Endothelial cell of umbilical vein (primary cell): ENCODE measurements around the gene CCL27. TPM values are rescaled to one million over a fixed set of nuclear protein-coding genes. Genes with fewer than 3 reads are reported as not detected.

Experiments used
- BruUV-seq: library from RNA; stranded (reverse); fragments of 400-500 nt; replicated peaks from 2 replicates; lab custom pipeline; 2021; lab: Mats Ljungman, UMichigan
- CTCF ChIA-PET: fragments of 300-600, 350-600 bp; sonication (Branson Sonifier 250); formaldehyde crosslinking; loops from one replicate; lab custom pipeline; 2021; ENCODE audit warnings: antibody characterized with exemption, inconsistent platforms; lab: Charles Lee
- POLR2A ChIA-PET: fragments of 300-600, 350-600 bp; sonication (Branson Sonifier 250); formaldehyde crosslinking; loops from one replicate; lab custom pipeline; 2021; ENCODE audit warnings: antibody characterized with exemption, inconsistent platforms; lab: Charles Lee
- DNase-seq: peaks from one replicate; pipeline ENCODE4 v3.0.0-alpha.2; 2011; ENCODE audit warnings: low read depth, low spot score
- FAIRE-seq: peaks from 2 replicates; lab custom pipeline; 2011; peaks lifted over from hg19 to GRCh38; lab: Jason Lieb, UNC
- H2AFZ ChIP-seq: 2 replicates; pipeline ENCODE4 v1.6.0; 2012; ENCODE audit warnings: low read depth, low read length, control low read depth, inconsistent platforms
- H3K27ac ChIP-seq: 2 replicates; pipeline ENCODE4 v1.5.1; 2011; ENCODE audit warnings: low read depth, mild to moderate bottlenecking, control low read depth, low read length, moderate library complexity; ENCODE audit not compliant: insufficient read depth
- H3K27me3 ChIP-seq, 2 experiments: 2 replicates each; pipeline versions ENCODE4 v1.6.0 to v1.6.1; 2011; ENCODE audit warnings: low read length in 2 of 2, mixed read lengths in 1 of 2; ENCODE audit not compliant: control insufficient read depth in 2 of 2, insufficient read depth in 2 of 2
- H3K36me3 ChIP-seq, 2 experiments: 2 replicates in 1 of 2; 3 replicates in 1 of 2; pipeline ENCODE4 v1.5.1; 2011; ENCODE audit warnings: low read length in 2 of 2, mild to moderate bottlenecking in 1 of 2, moderate library complexity in 1 of 2; ENCODE audit not compliant: control insufficient read depth in 2 of 2, insufficient read depth in 2 of 2; ENCODE audit errors: extremely low read depth in 1 of 2
- H3K4me1 ChIP-seq: 3 replicates; pipeline ENCODE4 v1.5.1; 2011; ENCODE audit warnings: mild to moderate bottlenecking, low read length; ENCODE audit not compliant: control insufficient read depth, insufficient read depth; ENCODE audit errors: extremely low read depth
- H3K4me2 ChIP-seq: 2 replicates; pipeline ENCODE4 v1.6.1; 2011; ENCODE audit warnings: low read length, control low read depth, mixed read lengths; ENCODE audit not compliant: insufficient read depth
- H3K4me3 ChIP-seq, 3 experiments: fragments of 200-600 bp in 1 of 3; sonication (generic), shearing (Covaris generic) in 1 of 3; replicated peaks in 1 of 3; 2 replicates each; pipeline ENCODE4 v1.5.1; 2011 to 2016; ENCODE audit warnings: control low read depth in 3 of 3, low read length in 3 of 3, mild to moderate bottlenecking in 2 of 3, inconsistent platforms in 1 of 3, low read depth in 1 of 3, moderate library complexity in 1 of 3; ENCODE audit not compliant: insufficient read depth in 1 of 3
- H3K79me2 ChIP-seq: 2 replicates; pipeline ENCODE4 v1.6.0; 2012; ENCODE audit warnings: low read length, inconsistent platforms; ENCODE audit not compliant: control insufficient read depth, insufficient read depth
- H3K9ac ChIP-seq: replicated peaks from 2 replicates; pipeline ENCODE3; 2011; ENCODE audit warnings: low read length, control low read depth; ENCODE audit not compliant: insufficient read depth; ENCODE audit errors: extremely low read depth
- H3K9me1 ChIP-seq: replicated peaks from 3 replicates; pipeline ENCODE4 v1.6.0; 2011; ENCODE audit warnings: mild to moderate bottlenecking, low read length; ENCODE audit not compliant: control insufficient read depth, insufficient read depth; ENCODE audit errors: extremely low read depth
- H3K9me3 ChIP-seq: replicated peaks from 2 replicates; pipeline ENCODE4 v1.5.1; 2012; ENCODE audit warnings: low read length, inconsistent platforms; ENCODE audit not compliant: control insufficient read depth, insufficient read depth
- H4K20me1 ChIP-seq: replicated peaks from 2 replicates; pipeline ENCODE3; 2011; ENCODE audit warnings: mild to moderate bottlenecking, low read length; ENCODE audit not compliant: control insufficient read depth, insufficient read depth; ENCODE audit errors: extremely low read depth
- CTCF ChIP-seq, 2 donors: IDR thresholded peaks; 1 replicate in 1 of 2; 2 replicates in 1 of 2; pipeline ENCODE4 v1.5.1; 2011; ENCODE audit warnings: low read length in 2 of 2, mild to moderate bottlenecking in 2 of 2, moderate library complexity in 2 of 2, control low read depth in 1 of 2, inconsistent platforms in 1 of 2, low read depth in 1 of 2; ENCODE audit not compliant: insufficient read depth in 1 of 2; ENCODE audit errors: extremely low read depth in 1 of 2
- EZH2 ChIP-seq: IDR thresholded peaks from 2 replicates; pipeline ENCODE4 v1.6.1; 2012; ENCODE audit warnings: borderline replicate concordance, low read depth, mild to moderate bottlenecking, moderate library complexity, low read length, inconsistent platforms; ENCODE audit not compliant: severe bottlenecking
- FOS ChIP-seq: IDR thresholded peaks from 2 replicates; pipeline ENCODE4 v1.6.1; 2011; ENCODE audit warnings: mild to moderate bottlenecking, low read length, moderate library complexity, borderline replicate concordance; ENCODE audit not compliant: insufficient read depth
- GATA2 ChIP-seq: IDR thresholded peaks from 2 replicates; pipeline ENCODE4 v1.7.0; 2011; ENCODE audit warnings: low read depth, mild to moderate bottlenecking, moderate library complexity, mixed read lengths, low read length; ENCODE audit not compliant: insufficient read length, insufficient read depth
- JUN ChIP-seq: IDR thresholded peaks from 2 replicates; pipeline ENCODE4 v1.6.1; 2011; ENCODE audit warnings: borderline replicate concordance, low read depth; ENCODE audit not compliant: insufficient read length, insufficient read depth
- MAX ChIP-seq: IDR thresholded peaks from 2 replicates; pipeline ENCODE4 v1.6.1; 2011; ENCODE audit not compliant: insufficient read depth, insufficient read length
- MYC ChIP-seq: IDR thresholded peaks from one replicate; pipeline ENCODE4 v1.6.1; 2011; ENCODE audit warnings: mild to moderate bottlenecking, low read depth, low read length
- POLR2A ChIP-seq: IDR thresholded peaks from 2 replicates; pipeline ENCODE4 v1.6.1; 2012; ENCODE audit warnings: low read depth, mild to moderate bottlenecking, control low read depth, low read length
- POLR2AphosphoS5 ChIP-seq: IDR thresholded peaks from 2 replicates; pipeline ENCODE4 v1.6.1; 2012; ENCODE audit warnings: low read depth, mild to moderate bottlenecking, control low read depth, low read length, moderate library complexity; ENCODE audit not compliant: insufficient read depth
- dilution Hi-C: fragments of 300-500 bp; cut with MboI; formaldehyde crosslinking; loops from one replicate; pipeline ENCODE4 v1.15.0; 2019; ENCODE audit warnings: low sequenced_read_pairs; ENCODE audit not compliant: extremely low pct_ligation_motif_present
- intact Hi-C: fragments of 100-400 bp; cut with micrococcal nuclease; formaldehyde crosslinking; loops from one replicate; pipeline ENCODE4 v1.10.0; 2022
- polyA plus RNA-seq, 4 experiments: library from polyadenylated mRNA; depleted of rRNA in 3 of 4; stranded (reverse) in 3 of 4; unstranded in 1 of 4; fragments of >200 nt; gene quantifications; 2 replicates each; pipeline versions ENCODE4 v1.2.1 to v1.2.3, GENCODE V29; 2011 to 2012; ENCODE audit warnings: missing spikeins in 1 of 4
- total RNA-seq: library from RNA; stranded (reverse); gene quantifications from 2 replicates; pipeline ENCODE4 v1.2.3, GENCODE V29; 2021

Gene CCL27
- total and polyA plus RNA-seq, 2 donors (not counting 3 experiments of a cell fraction or from before 2014, with no cell fraction given): not detected

GRCh38 chr9:34644766-34645314 is 17.6 kb downstream of the CCL27 start:
- Histone ChIP-seq H3K79me2 (peaks cover 6% of the 10 kb centered on the region), H3K4me3 (no peak overlapping the region), H3K9me1 (no peaks in the 10 kb centered on the region), H3K27me3 (no peaks in the 10 kb centered on the region), H3K4me1 (peaks cover 14% of the 10 kb centered on the region), H3K9me3 (no peaks in the 10 kb centered on the region), H3K27ac (no peak overlapping the region), H3K4me2 (no peak overlapping the region), H4K20me1 (no peaks in the 10 kb centered on the region), H3K9ac (no peak overlapping the region), H2AFZ (no peak overlapping the region), H3K36me3 (peaks cover 0 to 14% of the 10 kb centered on the region in 2 experiments)
- intact Hi-C loops (no loop called here), dilution Hi-C loops (no loop called here)
- DNase-seq (no peak), FAIRE-seq (no peak)
- CTCF ChIA-PET: interaction anchor here (1.0 to 2.9 kb wide), 4 partner anchors 10 to 58 kb away, joined by 3 to 28 read pairs (median 6); no protein-coding TSS in a partner anchor
- TF ChIP-seq POLR2A (no peak), GATA2 (no peak), EZH2 (no peak), CTCF (IDR thresholded peaks at IDR 0.05; ENCODE audit: extremely low read depth in 1 of 2, insufficient read depth in 1 of 2, low read depth in 1 of 2, low read length in 2 of 2) (no peak), MYC (no peak), MAX (no peak), FOS (no peak), POLR2AphosphoS5 (no peak), JUN (no peak)
- POLR2A ChIA-PET: no interaction called here
- BruUV-seq: no TSS peak
